Smooth muscle cell (in vitro differentiated cells): ENCODE results near the gene GNB4. TPM values are rescaled to one million over a fixed set of nuclear protein-coding genes. Genes with fewer than 3 reads are reported as not detected.
A peak's percentile ranks its signal among the peaks of the same experiment; 100 is the strongest.

Source experiments
- DNase-seq: peaks from one replicate; lab custom pipeline; 2025; ENCODE audit not compliant: unreplicated experiment; lab: John Stamatoyannopoulos, UW
- H2AFZ ChIP-seq: fragments of 200-600 bp; sonication (generic); 2 replicates; pipeline ENCODE4 v1.6.0; 2016; ENCODE audit warnings: antibody characterized with exemption, low read depth, mild to moderate bottlenecking
- H3F3A ChIP-seq: fragments of 200-600 bp; sonication (generic); 2 replicates; pipeline ENCODE4 v1.6.0; 2017; ENCODE audit warnings: antibody characterized with exemption, low read depth
- H3K27ac ChIP-seq: fragments of 200-600 bp; sonication (generic); 2 replicates; pipeline ENCODE4 v1.5.1; 2016; ENCODE audit warnings: low read depth, mild to moderate bottlenecking
- H3K27me3 ChIP-seq: fragments of 200-600 bp; sonication (generic); 2 replicates; pipeline ENCODE4 v1.6.1; 2016; ENCODE audit warnings: low read depth, mild to moderate bottlenecking
- H3K36me3 ChIP-seq: fragments of 200-600 bp; sonication (generic); 2 replicates; pipeline ENCODE4 v1.5.1; 2016; ENCODE audit warnings: low read depth
- H3K4me1 ChIP-seq: fragments of 200-600 bp; sonication (generic); 2 replicates; pipeline ENCODE4 v1.5.1; 2016; ENCODE audit warnings: low read depth
- H3K4me2 ChIP-seq: fragments of 200-600 bp; sonication (generic); 2 replicates; pipeline ENCODE4 v1.6.0; 2016; ENCODE audit warnings: mild to moderate bottlenecking
- H3K4me3 ChIP-seq: fragments of 200-600 bp; sonication (generic); 2 replicates; pipeline ENCODE4 v1.5.1; 2016; ENCODE audit warnings: mild to moderate bottlenecking
- H3K79me2 ChIP-seq: fragments of 200-600 bp; sonication (generic); 2 replicates; pipeline ENCODE4 v1.6.0; 2016; ENCODE audit warnings: low read depth, mild to moderate bottlenecking
- H3K9ac ChIP-seq: fragments of 200-600 bp; sonication (generic); 2 replicates; pipeline ENCODE4 v1.6.0; 2016; ENCODE audit warnings: low read depth
- H3K9me3 ChIP-seq: fragments of 200-600 bp; sonication (generic); replicated peaks from 2 replicates; pipeline ENCODE4 v1.5.1; 2016; ENCODE audit warnings: low read depth
- H4K20me1 ChIP-seq: fragments of 200-600 bp; sonication (generic); 2 replicates; pipeline ENCODE4 v1.6.0; 2016; ENCODE audit warnings: low read depth
- CTCF ChIP-seq: fragments of 200-600 bp; sonication (generic); IDR thresholded peaks from 2 replicates; pipeline ENCODE4 v1.5.1; 2017; ENCODE audit warnings: borderline replicate concordance, mild to moderate bottlenecking, antibody characterized with exemption; ENCODE audit not compliant: insufficient read depth, poor library complexity, severe bottlenecking
- WGBS: methylation state at CpG from one replicate; pipeline ENCODE4 v1.1.7; 2016; ENCODE audit warnings: low lambda C conversion rate; 5-methylcytosine and 5-hydroxymethylcytosine counted together
- polyA plus RNA-seq: library from polyadenylated mRNA; unstranded; fragments of >200 nt; fragmentation: Nextera tagmentation; extraction: Ambion mirVana; gene quantifications from 2 replicates; pipeline ENCODE4 v1.2.1, GENCODE V29; 2016
- total RNA-seq: library from RNA; depleted of rRNA; stranded (reverse); fragments of >200 nt; gene quantifications from 2 replicates; pipeline ENCODE4 v1.2.3, GENCODE V29; 2014

The GNB4 gene
- total and polyA plus RNA-seq, 2 experiments from 2014 or later = 33.1 to 56.2 TPM

- H3K9me3 ChIP-seq = no peaks in the 10 kb centered on the region
- no peaks in the 10 kb centered on the region for H3F3A ChIP-seq
- no peaks in the 10 kb centered on the region for H3K36me3 ChIP-seq
- DNase-seq = no peak
- WGBS = 89% methylated on average over 6 of the region's 6 CpGs
- H3K27me3 ChIP-seq = no peaks in the 10 kb centered on the region
- no peak overlapping the region for H2AFZ ChIP-seq
- peaks cover 72% of the 10 kb centered on the region for H4K20me1 ChIP-seq
- H3K9ac ChIP-seq = no peak overlapping the region
- no peak overlapping the region for H3K4me2 ChIP-seq
- no peak for TF ChIP-seq CTCF
- H3K27ac ChIP-seq = no peak overlapping the region
- H3K79me2 ChIP-seq = peaks cover 83% of the 10 kb centered on the region
- no peak overlapping the region for H3K4me3 ChIP-seq
- H3K4me1 ChIP-seq = peaks cover 10% of the 10 kb centered on the region
These were observed 4.0 kb downstream of the GNB4 start for GRCh38 chr3:179447251-179447650.

GRCh38 chr3:179446501-179446900 lies 4.8 kb downstream of the GNB4 start:
- H3K4me1 ChIP-seq = peaks cover 10% of the 10 kb centered on the region
- no peak for DNase-seq
- H3F3A ChIP-seq = no peaks in the 10 kb centered on the region
- peak; percentile 19 for TF ChIP-seq CTCF
- no peak overlapping the region for H3K4me2 ChIP-seq
- no peak overlapping the region for H3K27ac ChIP-seq
- H2AFZ ChIP-seq = no peak overlapping the region
- H3K9me3 ChIP-seq = no peaks in the 10 kb centered on the region
- no peak overlapping the region for H3K9ac ChIP-seq
- no peaks in the 10 kb centered on the region for H3K27me3 ChIP-seq
- no peaks in the 10 kb centered on the region for H3K36me3 ChIP-seq
- H4K20me1 ChIP-seq = peaks cover 79% of the 10 kb centered on the region
- whole genome bisulfite sequencing = 77% methylated on average over 7 of the region's 7 CpGs
- no peak overlapping the region for H3K4me3 ChIP-seq
- peaks cover 90% of the 10 kb centered on the region for H3K79me2 ChIP-seq

DNA sequence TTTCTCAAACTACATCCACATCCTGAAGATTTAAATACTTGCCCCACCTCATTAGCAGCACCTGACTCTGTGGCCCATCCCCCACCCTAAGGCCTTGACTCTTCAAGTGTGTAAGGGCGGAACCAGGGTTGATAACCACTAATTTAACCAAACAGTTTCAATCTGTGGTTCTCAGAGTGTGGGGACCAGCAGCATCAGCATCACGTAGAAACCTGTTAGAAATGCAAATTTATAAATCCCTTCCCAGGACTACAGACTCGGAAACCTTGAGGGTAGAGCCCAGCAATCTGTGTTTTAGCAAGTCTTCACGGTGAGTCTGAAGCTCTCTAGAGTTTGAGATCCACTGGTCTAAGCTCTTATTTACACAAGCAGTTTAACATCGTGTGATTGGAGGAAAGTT lies 12.4 kb downstream of the GNB4 start:
- H3K9me3 ChIP-seq = no peaks in the 10 kb centered on the region
- WGBS = 65% methylated on average over 5 of the region's 5 CpGs

More for the DNA sequence above, 12.4 kb downstream of the GNB4 start:
- peaks cover 3% of the 10 kb centered on the region for H3K4me1 ChIP-seq
- peaks cover 99% of the 10 kb centered on the region for H3K79me2 ChIP-seq
- H3K27me3 ChIP-seq = no peaks in the 10 kb centered on the region
- no peak overlapping the region for H2AFZ ChIP-seq
- H3K4me3 ChIP-seq = no peak overlapping the region
- H3K27ac ChIP-seq = no peak overlapping the region
- no peaks in the 10 kb centered on the region for H3F3A ChIP-seq
- H3K4me2 ChIP-seq = no peak overlapping the region
- TF ChIP-seq CTCF = no peak
- no peak for DNase-seq
- H3K36me3 ChIP-seq = no peaks in the 10 kb centered on the region
- H4K20me1 ChIP-seq = peaks cover 97% of the 10 kb centered on the region
- no peak overlapping the region for H3K9ac ChIP-seq
